GM19193 (cell line): ENCODE data around the gene IFI16.

ENCODE experiments used
- POLR2A ChIP-seq: IDR thresholded peaks from 4 replicates; pipeline ENCODE4 v1.6.1; 2011; ENCODE audit not compliant: insufficient read depth, insufficient read length; ENCODE audit errors: extremely low read depth

IFI16 gene

GRCh38 chr1:158999316-159000069 is 10.2 kb upstream of the IFI16 start:
- no peak for TF ChIP-seq POLR2A

- no peak for TF ChIP-seq POLR2A
These were observed 9.7 kb upstream of the IFI16 start for GRCh38 chr1:159000070-159000409.

- no peak for TF ChIP-seq POLR2A
These were observed 9.1 kb upstream of the IFI16 start for GRCh38 chr1:159000625-159001024.

- no peak for TF ChIP-seq POLR2A
These were observed 4.5 kb upstream of the IFI16 start for GRCh38 chr1:159005161-159005560.

- TF ChIP-seq POLR2A = no peak
These were observed 4.0 kb upstream of the IFI16 start for GRCh38 chr1:159005676-159006075.

GRCh38 chr1:159007726-159008125 is 2.0 kb upstream of the IFI16 start:
- TF ChIP-seq POLR2A = no peak

GRCh38 chr1:159008744-159009188 is 941 bp upstream of the IFI16 start:
- TF ChIP-seq POLR2A = peak; percentile 52

GRCh38 chr1:159009287-159009686 is 420 bp upstream of the IFI16 start:
- no peak for TF ChIP-seq POLR2A

GRCh38 chr1:159010391-159010790 is 684 bp downstream of the IFI16 start:
- no peak for TF ChIP-seq POLR2A

- peak; percentile 4 for TF ChIP-seq POLR2A
These were observed 2.0 kb downstream of the IFI16 start for GRCh38 chr1:159011751-159012150.

GRCh38 chr1:159012495-159012894 is 2.8 kb downstream of the IFI16 start:
- peak; percentile 46 for TF ChIP-seq POLR2A

GRCh38 chr1:159014003-159014571 is 4.4 kb downstream of the IFI16 start:
- peak; percentile 31 for TF ChIP-seq POLR2A

GRCh38 chr1:159014851-159015250 is 5.1 kb downstream of the IFI16 start:
- TF ChIP-seq POLR2A = no peak

GRCh38 chr1:159015440-159015909 is 5.8 kb downstream of the IFI16 start:
- peak; percentile 51 for TF ChIP-seq POLR2A

- no peak for TF ChIP-seq POLR2A
These were observed 14.0 kb downstream of the IFI16 start for GRCh38 chr1:159023723-159024122.

- TF ChIP-seq POLR2A = no peak
These were observed 15.3 kb downstream of the IFI16 start for GRCh38 chr1:159025043-159025442.
